ENCODE measurements around the gene OR4D11.
"Not testable (repeated sequence)": the region's sequence is repeated elsewhere in the genome, so short reads cannot be mapped to it uniquely, and the experiment has no call there.

The OR4D11 gene

DNA sequence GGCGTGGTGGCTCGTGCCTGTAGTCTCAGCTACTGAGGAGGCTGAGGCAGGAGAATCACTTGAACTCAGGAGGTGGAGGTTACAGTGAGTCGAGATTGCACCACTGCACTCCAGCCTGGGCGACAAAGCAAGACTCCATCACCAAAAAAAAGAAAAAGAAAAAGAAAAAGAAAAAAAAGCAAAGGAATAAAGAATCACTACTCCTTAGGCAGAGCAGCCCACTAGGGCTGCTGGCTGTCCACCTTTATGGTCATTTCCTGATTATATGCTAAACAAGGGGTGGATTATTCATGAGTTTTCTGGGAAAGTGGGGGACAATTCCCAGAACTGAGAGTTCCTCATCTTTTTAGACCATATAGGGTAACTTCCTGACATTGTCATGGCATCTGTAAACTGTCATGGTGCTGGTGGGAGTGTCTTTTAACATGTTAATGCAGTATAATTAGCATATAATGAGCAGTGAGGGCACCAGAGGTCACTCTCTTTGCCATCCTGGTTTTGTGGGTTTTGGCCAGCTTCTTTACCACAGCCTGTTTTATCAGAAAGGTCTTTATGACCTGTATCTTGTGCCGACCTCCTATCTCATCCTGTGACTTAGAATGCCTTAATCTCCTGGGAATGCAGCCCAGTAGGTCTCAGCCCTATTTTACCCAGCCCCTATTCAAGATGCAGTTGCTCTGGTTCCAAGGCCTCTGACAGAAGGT is 44.4 kb downstream of the OR4D11 start:
- DNase-seq (ENCODE audit: extremely low read depth in 1 of 2, low read depth in 1 of 2) = not testable (repeated sequence)

- DNase-seq (ENCODE audit: extremely low read depth in 1 of 2, low read depth in 1 of 2) = no peak
Measured at GRCh38 chr11:59548309-59548656, 44.9 kb downstream of the OR4D11 start.

- DNase-seq (ENCODE audit: extremely low read depth in 1 of 2, low read depth in 1 of 2) = peak; percentile 58 to 69
Measured at GRCh38 chr11:59550368-59550841, 47.0 kb downstream of the OR4D11 start.

DNA sequence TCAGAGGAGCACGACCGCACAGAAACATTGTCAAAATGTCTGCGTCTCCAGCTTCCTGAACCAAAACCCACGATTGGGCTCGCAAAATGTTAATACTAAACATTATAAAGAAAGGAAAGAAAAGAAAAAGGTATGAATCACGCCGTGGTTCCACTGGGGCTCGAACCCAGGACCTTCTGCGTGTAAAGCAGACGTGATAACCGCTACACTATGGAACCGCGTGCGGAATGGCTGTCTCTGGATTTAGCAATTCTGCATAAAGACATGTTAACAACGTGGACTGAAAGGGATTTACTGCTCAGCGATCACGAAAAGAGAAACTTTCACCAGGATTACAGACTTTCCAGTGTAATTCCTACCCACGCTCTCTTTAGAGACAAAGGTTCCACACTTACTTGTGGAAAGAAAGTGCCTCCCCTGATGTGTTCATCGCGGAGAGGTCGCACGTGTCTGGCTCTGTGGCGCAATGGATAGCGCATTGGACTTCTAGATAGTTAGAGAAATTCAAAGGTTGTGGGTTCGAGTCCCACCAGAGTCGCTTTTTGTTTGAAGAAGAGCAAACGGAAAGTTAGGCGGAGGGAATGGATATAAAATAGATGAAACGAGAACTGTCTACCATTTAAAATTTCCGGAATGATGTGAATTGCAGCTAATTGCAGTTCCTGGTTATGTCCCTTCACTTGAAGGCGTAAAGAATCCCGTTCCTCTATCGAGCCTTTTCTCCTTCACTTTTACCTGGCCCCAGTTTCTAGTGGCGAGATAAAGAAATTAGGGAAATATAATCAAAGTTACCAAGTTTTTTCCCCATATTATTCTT is 47.7 kb downstream of the OR4D11 start:
- DNase-seq (ENCODE audit: extremely low read depth in 1 of 2, low read depth in 1 of 2) = peak; percentile 40 to 55

DNA sequence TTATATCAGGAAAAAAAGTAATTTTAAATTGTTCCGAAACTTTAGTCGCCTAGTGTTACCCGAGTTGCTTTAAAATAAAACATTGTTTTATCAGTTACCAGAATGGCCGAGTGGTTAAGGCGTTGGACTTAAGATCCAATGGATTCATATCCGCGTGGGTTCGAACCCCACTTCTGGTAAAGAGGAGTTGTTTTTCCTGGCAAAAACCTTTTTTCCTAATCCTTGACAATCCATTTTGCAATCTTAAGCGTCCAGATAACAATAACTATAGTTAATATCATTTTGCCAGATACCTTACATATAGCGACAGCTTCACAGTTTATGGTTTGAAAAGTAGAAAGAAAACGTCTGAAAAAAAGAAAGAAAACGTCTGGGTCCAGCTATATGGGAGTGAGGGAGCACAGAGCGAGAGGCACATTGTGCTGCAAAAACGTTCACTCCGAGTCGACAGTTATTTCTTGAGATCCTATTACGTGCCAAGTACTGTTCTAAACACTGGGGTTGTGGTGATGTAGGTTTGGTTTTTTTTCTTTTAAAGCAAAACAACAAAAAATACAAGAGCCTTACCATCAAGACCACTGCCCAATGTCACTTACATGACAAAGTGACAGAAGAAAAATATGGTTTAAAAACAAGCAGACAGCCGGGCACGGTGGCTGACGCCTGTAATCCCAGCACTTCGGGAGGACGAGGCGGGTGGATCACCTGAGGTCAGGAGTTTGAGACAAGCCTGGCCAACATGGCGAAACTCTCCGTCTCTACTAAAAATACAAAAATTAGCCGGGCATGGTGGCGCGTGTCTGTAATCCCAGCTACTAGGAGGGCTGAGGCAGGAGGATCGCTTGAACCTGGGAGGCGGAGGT is 48.5 kb downstream of the OR4D11 start:
- no peak for DNase-seq (ENCODE audit: extremely low read depth in 1 of 2, low read depth in 1 of 2)

DNA sequence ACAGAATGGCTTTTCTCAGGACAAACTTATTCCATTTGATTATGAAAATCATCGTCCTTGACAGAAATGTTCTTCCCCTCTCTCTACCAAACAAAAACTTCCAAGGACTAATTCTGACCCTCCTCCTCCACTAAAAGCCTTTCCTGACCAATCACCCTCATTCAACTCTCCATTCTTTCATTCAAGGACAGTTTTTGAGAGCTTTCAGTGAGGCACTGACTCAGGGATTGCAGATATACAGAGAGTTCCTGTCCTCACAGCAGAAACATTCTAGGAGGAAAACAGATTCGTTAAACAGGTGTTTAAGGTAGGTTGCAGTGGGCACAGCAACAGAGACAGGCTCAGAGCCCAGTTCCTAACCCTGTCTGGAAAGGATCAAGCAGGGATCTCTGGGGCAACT is 49.5 kb downstream of the OR4D11 start:
- no peak for DNase-seq (ENCODE audit: extremely low read depth in 1 of 2, low read depth in 1 of 2)

- DNase-seq (ENCODE audit: extremely low read depth in 1 of 2, low read depth in 1 of 2) = no peak
Measured at GRCh38 chr11:59553323-59553722, 49.9 kb downstream of the OR4D11 start.
